Neural progenitor cell (in vitro differentiated cells): Measurements from ENCODE around the gene C7orf25. TPM values are rescaled to one million over a fixed set of nuclear protein-coding genes. Genes with fewer than 3 reads are reported as not detected.

ENCODE experiments used
- DNase-seq: peaks from one replicate; pipeline ENCODE4 v3.0.0-alpha.2; 2016; ENCODE audit warnings: low spot score
- H2AFZ ChIP-seq: fragments of 200-600 bp; sonication (generic); replicated peaks from 2 replicates; pipeline ENCODE4 v1.6.1; 2016; ENCODE audit warnings: antibody characterized with exemption
- H3F3A ChIP-seq: fragments of 200-600 bp; sonication (generic); 2 replicates; pipeline ENCODE4 v1.6.1; 2016; ENCODE audit warnings: antibody characterized with exemption, low read depth
- H3K27ac ChIP-seq: fragments of 200-600 bp; sonication (generic); 2 replicates; pipeline ENCODE4 v1.5.1; 2016; ENCODE audit warnings: mild to moderate bottlenecking
- H3K27me3 ChIP-seq: fragments of 200-600 bp; sonication (generic); 2 replicates; pipeline ENCODE4 v1.6.1; 2016; ENCODE audit warnings: mild to moderate bottlenecking, moderate library complexity
- H3K36me3 ChIP-seq: fragments of 200-600 bp; sonication (generic); 2 replicates; pipeline ENCODE4 v1.5.1; 2016
- H3K4me1 ChIP-seq: fragments of 200-600 bp; sonication (generic); 2 replicates; pipeline ENCODE4 v1.6.1; 2016; ENCODE audit warnings: mixed run types
- H3K4me2 ChIP-seq: fragments of 200-600 bp; sonication (generic); 2 replicates; pipeline ENCODE4 v1.6.1; 2016
- H3K4me3 ChIP-seq: fragments of 200-600 bp; sonication (generic); 2 replicates; pipeline ENCODE4 v1.5.1; 2016
- H3K79me2 ChIP-seq: fragments of 200-600 bp; sonication (generic); 2 replicates; pipeline ENCODE4 v1.6.1; 2016; ENCODE audit warnings: low read depth
- H3K9ac ChIP-seq: fragments of 200-600 bp; sonication (generic); 2 replicates; pipeline ENCODE4 v1.6.1; 2016
- H3K9me3 ChIP-seq: fragments of 200-600 bp; sonication (generic); 2 replicates; pipeline ENCODE4 v1.5.1; 2016; ENCODE audit warnings: low read depth
- H4K20me1 ChIP-seq: fragments of 200-600 bp; sonication (generic); 2 replicates; pipeline ENCODE4 v1.6.1; 2016; ENCODE audit warnings: low read depth
- H3K27ac Mint-ChIP-seq: 3 replicates; pipeline ENCODE4 v1.8.0; 2021; ENCODE audit warnings: mixed read lengths
- H3K27me3 Mint-ChIP-seq: 2 replicates; pipeline ENCODE4 v1.8.0; 2022; ENCODE audit warnings: low read depth, mild to moderate bottlenecking, inconsistent platforms, moderate library complexity, mixed read lengths; ENCODE audit not compliant: insufficient read depth
- H3K36me3 Mint-ChIP-seq: 3 replicates; pipeline ENCODE4 v1.8.0; 2021; ENCODE audit warnings: mixed read lengths
- H3K4me1 Mint-ChIP-seq: 3 replicates; pipeline ENCODE4 v1.8.0; 2021; ENCODE audit warnings: mixed read lengths
- H3K4me3 Mint-ChIP-seq: 3 replicates; pipeline ENCODE4 v1.8.0; 2021; ENCODE audit warnings: mild to moderate bottlenecking, moderate library complexity, mixed read lengths
- H3K9me3 Mint-ChIP-seq: 3 replicates; pipeline ENCODE4 v1.8.0; 2020; ENCODE audit warnings: mixed read lengths
- EZH2phosphoT487 ChIP-seq: fragments of 200-600 bp; sonication (generic); IDR thresholded peaks from 2 replicates; pipeline ENCODE4 v1.6.1; 2017; ENCODE audit warnings: antibody characterized with exemption
- total RNA-seq: library from RNA; depleted of rRNA; stranded (reverse); fragments of >200 nt; gene quantifications from 2 replicates; pipeline ENCODE4 v1.2.3, GENCODE V29; 2015; ENCODE audit warnings: low replicate concordance

C7orf25 gene
- total RNA-seq, 1 donor from 2014 or later: 6.4 TPM

GRCh38 chr7:42868480-42868879, 43.4 kb downstream of the C7orf25 start:
- Mint-ChIP-seq H3K36me3 (no peaks in the 10 kb centered on the region), H3K27ac (no peak overlapping the region), H3K4me1 (no peaks in the 10 kb centered on the region), H3K4me3 (no peak overlapping the region), H3K27me3 (no peaks in the 10 kb centered on the region), H3K9me3 (peaks cover 21% of the 10 kb centered on the region)
- no peak overlapping the region for H2AFZ ChIP-seq
- DNase-seq: no peak
- no peaks in the 10 kb centered on the region for H3K9me3 ChIP-seq
- no peaks in the 10 kb centered on the region for H4K20me1 ChIP-seq
- no peaks in the 10 kb centered on the region for H3K79me2 ChIP-seq
- no peaks in the 10 kb centered on the region for H3K27me3 ChIP-seq
- no peak overlapping the region for H3K27ac ChIP-seq
- no peaks in the 10 kb centered on the region for H3K36me3 ChIP-seq
- H3K4me3 ChIP-seq: no peak overlapping the region
- no peak overlapping the region for H3K4me2 ChIP-seq
- no peak overlapping the region for H3K9ac ChIP-seq
- no peak for TF ChIP-seq EZH2phosphoT487
- no peaks in the 10 kb centered on the region for H3K4me1 ChIP-seq
- no peaks in the 10 kb centered on the region for H3F3A ChIP-seq

Other genes with a start within 250 kb of the C7orf25 start
- gene PSMA2, start 20.1 kb upstream of the C7orf25 start, total RNA-seq: 178 and 316 TPM in 2 replicates
- gene MRPL32, start 20.3 kb upstream of the C7orf25 start, total RNA-seq: 76.5 and 133 TPM in 2 replicates
- gene HECW1, start 200.6 kb upstream of the C7orf25 start, total RNA-seq: 0.11 and 0.28 TPM in 2 replicates